Measurements from ENCODE around the gene LDLRAD3. TPM values are rescaled to one million over a fixed set of nuclear protein-coding genes. Genes with fewer than 3 reads are reported as not detected.

The LDLRAD3 gene
- total and polyA plus RNA-seq, 11 donors = 1.1 to 7.7 (median 2.6) TPM

GRCh38 chr11:36073411-36074203 is 129.7 kb downstream of the LDLRAD3 start:
- peaks cover 0 to 10% (median 0%) of the 10 kb centered on the region in 12 donors for H3K9me3 ChIP-seq
- intact Hi-C loops (cut with DNase I) = no loop called here
- H3K36me3 ChIP-seq = no peaks in the 10 kb centered on the region
- peaks cover 0 to 29% (median 5%) of the 10 kb centered on the region in 12 donors for H3K4me1 ChIP-seq
- no peaks in the 10 kb centered on the region for H3K27me3 ChIP-seq
- H3K27ac ChIP-seq = peak overlapping the region in 5 of 12 donors; percentile 6 to 47 (median 19)
- 45 to 54% (median 48%) methylated on average over 9 of the region's 9 CpGs for WGBS, 4 donors
- no peak overlapping the region for H3K4me3 ChIP-seq
- ATAC-seq (peak; percentile 77 to 95 (median 90)), DNase-seq (peak; percentile 43 to 65 (median 47))
- no peak for TF ChIP-seq POLR2A (IDR thresholded peaks at IDR 0.05)
- TF ChIP-seq, protein P1, sequence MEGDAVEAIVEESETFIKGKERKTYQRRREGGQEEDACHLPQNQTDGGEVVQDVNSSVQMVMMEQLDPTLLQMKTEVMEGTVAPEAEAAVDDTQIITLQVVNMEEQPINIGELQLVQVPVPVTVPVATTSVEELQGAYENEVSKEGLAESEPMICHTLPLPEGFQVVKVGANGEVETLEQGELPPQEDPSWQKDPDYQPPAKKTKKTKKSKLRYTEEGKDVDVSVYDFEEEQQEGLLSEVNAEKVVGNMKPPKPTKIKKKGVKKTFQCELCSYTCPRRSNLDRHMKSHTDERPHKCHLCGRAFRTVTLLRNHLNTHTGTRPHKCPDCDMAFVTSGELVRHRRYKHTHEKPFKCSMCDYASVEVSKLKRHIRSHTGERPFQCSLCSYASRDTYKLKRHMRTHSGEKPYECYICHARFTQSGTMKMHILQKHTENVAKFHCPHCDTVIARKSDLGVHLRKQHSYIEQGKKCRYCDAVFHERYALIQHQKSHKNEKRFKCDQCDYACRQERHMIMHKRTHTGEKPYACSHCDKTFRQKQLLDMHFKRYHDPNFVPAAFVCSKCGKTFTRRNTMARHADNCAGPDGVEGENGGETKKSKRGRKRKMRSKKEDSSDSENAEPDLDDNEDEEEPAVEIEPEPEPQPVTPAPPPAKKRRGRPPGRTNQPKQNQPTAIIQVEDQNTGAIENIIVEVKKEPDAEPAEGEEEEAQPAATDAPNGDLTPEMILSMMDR (IDR thresholded peaks at IDR 0.05) = no peak

DNA sequence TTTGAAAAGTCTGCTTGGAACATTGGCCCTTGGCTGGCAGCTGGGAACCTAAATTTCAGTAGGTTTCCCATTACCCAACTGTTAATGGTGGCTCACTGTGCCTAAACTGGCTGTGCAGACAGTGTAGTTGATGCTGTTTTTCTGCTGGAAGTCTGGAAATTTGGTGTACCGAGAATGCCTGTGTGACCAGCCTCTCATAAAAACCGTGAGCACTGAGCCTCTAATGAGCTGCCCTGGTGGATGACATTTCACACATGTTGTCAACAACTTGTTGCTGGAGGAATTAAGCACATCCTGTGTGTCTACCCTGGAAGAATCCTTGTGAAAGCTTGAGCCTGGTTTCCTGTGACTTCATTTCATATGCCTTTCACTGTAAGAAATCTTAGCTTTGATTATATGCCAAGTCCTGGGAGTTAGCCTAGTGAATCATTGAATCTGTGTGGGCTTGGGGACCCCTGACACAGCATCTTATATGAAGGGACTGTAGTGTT is 131.1 kb downstream of the LDLRAD3 start:
- Histone ChIP-seq H3K27ac (peak overlapping the region in 4 of 12 donors; percentile 1 to 40 (median 26)), H3K4me3 (no peak overlapping the region), H3K27me3 (no peaks in the 10 kb centered on the region), H3K36me3 (no peaks in the 10 kb centered on the region), H3K9me3 (peaks cover 0 to 10% (median 0%) of the 10 kb centered on the region in 12 donors), H3K4me1 (peaks cover 0 to 25% (median 5%) of the 10 kb centered on the region in 12 donors)
- DNase-seq (no peak), ATAC-seq (peak in 1 of 4 donors; percentile 49)
- TF ChIP-seq, protein P1 (IDR thresholded peaks at IDR 0.05) = no peak
- no peak for TF ChIP-seq POLR2A (IDR thresholded peaks at IDR 0.05)
- intact Hi-C loops (cut with DNase I) = no loop called here
- WGBS, 4 donors = 54 to 67% (median 61%) methylated on average over 2 of the region's 2 CpGs

GRCh38 chr11:36077368-36077767 is 133.5 kb downstream of the LDLRAD3 start:
- Histone ChIP-seq H3K27ac (no peak overlapping the region), H3K9me3 (peaks cover 0 to 10% (median 0%) of the 10 kb centered on the region in 12 donors), H3K4me3 (no peak overlapping the region), H3K36me3 (peaks cover 0 to 7% (median 0%) of the 10 kb centered on the region in 9 donors), H3K27me3 (no peaks in the 10 kb centered on the region), H3K4me1 (peaks cover 0 to 24% (median 5%) of the 10 kb centered on the region in 12 donors)
- no peak for TF ChIP-seq POLR2A (IDR thresholded peaks at IDR 0.05)
- TF ChIP-seq, protein P1 (IDR thresholded peaks at IDR 0.05) = no peak
- DNase-seq (no peak), ATAC-seq (no peak)
- intact Hi-C loops (cut with DNase I) = no loop called here
- WGBS, 4 donors = 98 to 100% (median 99%) methylated on average over 4 of the region's 4 CpGs
